ENCODE measurements around the gene EGFL7. TPM values are rescaled to one million over a fixed set of nuclear protein-coding genes. Genes with fewer than 3 reads are reported as not detected.

EGFL7 gene
- total RNA-seq, 2 donors from 2014 or later = 31.5 to 34.0 TPM

DNA sequence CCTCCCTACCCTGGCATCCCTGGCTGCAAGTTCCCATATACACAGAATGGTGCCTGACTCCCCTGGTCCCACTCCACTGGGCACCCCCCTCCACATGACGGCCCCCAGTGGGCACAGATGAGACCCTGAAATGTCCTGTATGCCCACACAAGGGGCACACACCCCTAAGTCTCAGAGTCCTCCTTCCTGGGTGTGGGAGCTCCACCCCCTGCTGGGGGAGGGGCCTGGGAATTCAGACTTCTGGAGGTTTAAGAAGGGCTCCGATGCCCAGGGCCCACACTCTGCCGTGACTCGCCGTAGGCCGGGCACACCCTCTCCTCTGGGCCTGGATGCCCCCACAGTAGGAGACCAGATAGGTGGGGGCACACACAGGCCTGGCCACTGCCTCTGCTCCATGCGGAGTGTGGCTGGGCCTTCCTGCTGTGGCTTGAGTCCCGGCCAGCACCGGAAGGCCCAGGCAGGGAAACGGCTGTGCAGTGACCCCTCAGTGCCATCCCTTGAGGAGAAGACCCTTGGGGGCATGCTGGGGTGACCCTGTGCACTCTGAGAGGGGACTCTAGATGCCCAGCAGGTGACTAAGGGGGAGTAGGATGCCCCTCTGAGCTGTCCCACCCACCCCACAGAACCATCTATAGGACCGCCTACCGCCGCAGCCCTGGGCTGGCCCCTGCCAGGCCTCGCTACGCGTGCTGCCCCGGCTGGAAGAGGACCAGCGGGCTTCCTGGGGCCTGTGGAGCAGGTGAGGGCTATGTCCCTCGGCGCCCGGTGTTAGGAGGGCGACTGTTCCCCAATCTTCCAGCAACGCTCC lies 6.5 kb downstream of the EGFL7 start:
- Mint-ChIP-seq H3K36me3 (ENCODE audit: low read depth) (no peaks in the 10 kb centered on the region), H3K27ac (no peak overlapping the region), H3K9me3 (no peaks in the 10 kb centered on the region), H3K27me3 (ENCODE audit: insufficient read depth) (peaks cover 6% of the 10 kb centered on the region), H3K4me1 (no peaks in the 10 kb centered on the region), H3K4me3 (no peak overlapping the region)
- Histone ChIP-seq H3K9me3 (ENCODE audit: control insufficient read depth, low read length) (no peaks in the 10 kb centered on the region), H3K4me3 (ENCODE audit: low read length) (no peak overlapping the region), H3K4me1 (ENCODE audit: control insufficient read depth, insufficient read depth, low read length) (no peaks in the 10 kb centered on the region), H3K9ac (ENCODE audit: extremely low read depth, low read length, poor library complexity, severe bottlenecking) (no peak overlapping the region), H3K27me3 (ENCODE audit: control insufficient read depth, insufficient read depth, low read length, poor library complexity, severe bottlenecking) (no peaks in the 10 kb centered on the region), H3K27ac (ENCODE audit: low read depth, low read length) (no peak overlapping the region), H3K36me3 (ENCODE audit: control insufficient read depth, insufficient read depth, low read length) (peaks cover 2% of the 10 kb centered on the region)
- no peak for TF ChIP-seq CTCF (conservative IDR thresholded peaks at IDR 0.05)
- no peak for DNase-seq
- 87 to 91% methylated on average over 9 to 23 of the region's 23 CpGs for WGBS, 2 experiments (ENCODE audit: insufficient coverage in 1 of 2, insufficient read length in 1 of 2)

GRCh38 chr9:136669791-136670464 lies 7.2 kb downstream of the EGFL7 start:
- Histone ChIP-seq H3K36me3 (ENCODE audit: control insufficient read depth, insufficient read depth, low read length) (peaks cover 5% of the 10 kb centered on the region), H3K27me3 (ENCODE audit: control insufficient read depth, insufficient read depth, low read length, poor library complexity, severe bottlenecking) (no peaks in the 10 kb centered on the region), H3K27ac (ENCODE audit: low read depth, low read length) (no peak overlapping the region), H3K4me3 (ENCODE audit: low read length) (no peak overlapping the region), H3K9ac (ENCODE audit: extremely low read depth, low read length, poor library complexity, severe bottlenecking) (no peak overlapping the region), H3K4me1 (ENCODE audit: control insufficient read depth, insufficient read depth, low read length) (no peaks in the 10 kb centered on the region), H3K9me3 (ENCODE audit: control insufficient read depth, low read length) (no peaks in the 10 kb centered on the region)
- H3K4me1 Mint-ChIP-seq = peaks cover 2% of the 10 kb centered on the region
- no peak overlapping the region for H3K4me3 Mint-ChIP-seq
- no peaks in the 10 kb centered on the region for H3K9me3 Mint-ChIP-seq
- H3K36me3 Mint-ChIP-seq (ENCODE audit: low read depth) = peaks cover 2% of the 10 kb centered on the region
- no peak for TF ChIP-seq CTCF (conservative IDR thresholded peaks at IDR 0.05)
- no peak for DNase-seq
- WGBS, 2 experiments (ENCODE audit: insufficient coverage in 1 of 2, insufficient read length in 1 of 2) = 94% methylated on average over 16 to 23 of the region's 23 CpGs
- H3K27me3 Mint-ChIP-seq (ENCODE audit: insufficient read depth) = peaks cover 3% of the 10 kb centered on the region
- no peak overlapping the region for H3K27ac Mint-ChIP-seq

- Mint-ChIP-seq H3K27ac (no peak overlapping the region), H3K9me3 (no peaks in the 10 kb centered on the region), H3K4me3 (no peak overlapping the region), H3K36me3 (ENCODE audit: low read depth) (peaks cover 3% of the 10 kb centered on the region), H3K27me3 (ENCODE audit: insufficient read depth) (peaks cover 2% of the 10 kb centered on the region), H3K4me1 (peaks cover 3% of the 10 kb centered on the region)
- H3K27me3 ChIP-seq (ENCODE audit: control insufficient read depth, insufficient read depth, low read length, poor library complexity, severe bottlenecking) = no peaks in the 10 kb centered on the region
- no peak overlapping the region for H3K9ac ChIP-seq (ENCODE audit: extremely low read depth, low read length, poor library complexity, severe bottlenecking)
- WGBS, 2 experiments (ENCODE audit: insufficient coverage in 1 of 2, insufficient read length in 1 of 2) = 94 to 97% methylated on average over 26 to 36 of the region's 36 CpGs
- no peak for TF ChIP-seq CTCF (conservative IDR thresholded peaks at IDR 0.05)
- peaks cover 5% of the 10 kb centered on the region for H3K36me3 ChIP-seq (ENCODE audit: control insufficient read depth, insufficient read depth, low read length)
- H3K4me3 ChIP-seq (ENCODE audit: low read length) = no peak overlapping the region
- H3K4me1 ChIP-seq (ENCODE audit: control insufficient read depth, insufficient read depth, low read length) = no peaks in the 10 kb centered on the region
- no peak overlapping the region for H3K27ac ChIP-seq (ENCODE audit: low read depth, low read length)
- DNase-seq = no peak
- H3K9me3 ChIP-seq (ENCODE audit: control insufficient read depth, low read length) = no peaks in the 10 kb centered on the region
Measured at GRCh38 chr9:136670576-136671253, 8.0 kb downstream of the EGFL7 start.
